GM21381 (cell line): ENCODE measurements around the gene PI3.

Experiments
- ATAC-seq: cut with Tn5 transposase; IDR thresholded peaks from one replicate; pipeline ENCODE4 v1.9.1; 2021; ENCODE audit warnings: mild to moderate bottlenecking, moderate library complexity; ENCODE audit not compliant: unreplicated experiment

The PI3 gene

GRCh38 chr20:45183084-45183483 lies 8.4 kb downstream of the PI3 start:
- ATAC-seq, result no peak

GRCh38 chr20:45187693-45188092 lies 13.0 kb downstream of the PI3 start:
- ATAC-seq, result no peak

GRCh38 chr20:45189067-45189609 lies 14.4 kb downstream of the PI3 start:
- no peak for ATAC-seq

- ATAC-seq, result no peak
Measured at GRCh38 chr20:45189861-45190260, 15.2 kb downstream of the PI3 start.

- no peak for ATAC-seq
Measured at GRCh38 chr20:45191926-45192325, 17.2 kb downstream of the PI3 start.

- ATAC-seq, result no peak
Measured at GRCh38 chr20:45193331-45193730, 18.6 kb downstream of the PI3 start.

GRCh38 chr20:45206725-45207124 lies 32.0 kb downstream of the PI3 start, which contains the start of gene SEMG1:
Gene SEMG1 (plus strand): TSS chr20:45207033. CDS start chr20:45207054, 21 bp downstream.
- no peak for ATAC-seq

- no peak for ATAC-seq
Measured at GRCh38 chr20:45209924-45210323, 35.2 kb downstream of the PI3 start.

- ATAC-seq, result no peak
Measured at GRCh38 chr20:45211569-45212474, 37.1 kb downstream of the PI3 start.

- no peak for ATAC-seq
Measured at GRCh38 chr20:45212836-45213235, 38.1 kb downstream of the PI3 start.

- ATAC-seq, result no peak
Measured at GRCh38 chr20:45218124-45218523, 43.4 kb downstream of the PI3 start.

GRCh38 chr20:45218636-45219035 lies 43.9 kb downstream of the PI3 start:
- ATAC-seq, result no peak

GRCh38 chr20:45221076-45221475 lies 46.4 kb downstream of the PI3 start, which contains the start of gene SEMG2:
Gene SEMG2 (plus strand): TSS chr20:45221373. CDS start chr20:45221390, 17 bp downstream.
- no peak for ATAC-seq

- no peak for ATAC-seq
Measured at GRCh38 chr20:45223136-45223535, 48.4 kb downstream of the PI3 start.
